Fibroblast of skin of scalp (primary cell): ENCODE results near the gene SPSB1.
A peak's percentile ranks its signal among the peaks of the same experiment; 100 is the strongest.

ENCODE experiments used
- DNase-seq: peaks from one replicate; pipeline ENCODE4 v3.0.0-alpha.2; 2013

SPSB1 gene

DNA sequence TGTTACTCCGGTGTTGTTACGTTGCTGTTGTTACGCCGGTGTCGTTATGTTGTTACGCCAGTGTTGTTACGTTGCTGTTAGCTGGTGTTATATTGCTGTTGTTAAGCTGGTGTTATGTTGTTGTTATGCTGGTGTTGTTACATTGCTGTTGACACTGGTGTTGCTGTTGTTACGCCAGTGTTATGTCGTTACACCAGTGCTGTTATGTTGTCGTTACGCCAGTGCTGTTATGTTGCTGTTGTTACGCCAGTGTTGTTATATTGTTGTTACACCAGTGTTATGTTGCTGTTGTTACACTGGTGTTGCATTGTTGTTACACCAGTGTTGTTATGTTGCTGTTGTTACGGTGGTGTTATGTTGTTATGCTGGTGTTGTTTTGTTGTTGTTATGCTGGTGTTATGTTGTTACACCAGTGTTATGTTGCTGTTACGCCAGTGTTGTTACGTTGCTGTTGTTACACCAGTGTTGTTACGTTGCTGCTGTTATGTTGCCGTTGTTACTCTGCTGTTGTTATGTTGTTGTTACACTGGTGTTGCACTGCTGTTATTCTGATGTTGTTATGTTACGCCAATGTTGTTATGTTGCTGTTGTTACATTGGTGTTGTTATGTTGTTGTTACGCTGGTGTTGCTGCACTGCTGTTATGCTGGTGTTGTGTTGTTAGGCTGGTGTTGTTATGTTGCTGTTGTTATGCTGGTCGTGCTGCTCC lies 32.5 kb upstream of the SPSB1 start:
- no peak for DNase-seq

DNA sequence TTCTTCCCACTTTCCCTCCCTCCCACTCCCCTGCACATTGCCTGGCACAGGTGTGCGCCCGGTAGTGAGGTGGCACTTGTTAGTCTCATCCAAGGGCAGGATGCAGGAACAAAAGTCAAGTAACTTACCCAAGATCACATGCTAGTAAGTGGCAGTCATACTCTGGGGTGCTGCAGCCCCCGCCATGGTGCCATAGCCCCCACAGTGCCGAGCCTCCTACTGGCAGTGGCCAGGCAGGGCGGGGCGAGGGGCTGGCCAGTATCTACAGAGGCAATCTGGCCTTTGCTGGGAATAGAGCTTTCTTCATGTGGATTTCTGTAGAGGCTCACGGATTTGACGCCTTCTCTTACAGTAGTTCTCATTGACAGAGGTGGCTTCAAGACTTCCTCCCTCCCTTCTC lies 31.2 kb upstream of the SPSB1 start:
- DNase-seq = no peak

DNA sequence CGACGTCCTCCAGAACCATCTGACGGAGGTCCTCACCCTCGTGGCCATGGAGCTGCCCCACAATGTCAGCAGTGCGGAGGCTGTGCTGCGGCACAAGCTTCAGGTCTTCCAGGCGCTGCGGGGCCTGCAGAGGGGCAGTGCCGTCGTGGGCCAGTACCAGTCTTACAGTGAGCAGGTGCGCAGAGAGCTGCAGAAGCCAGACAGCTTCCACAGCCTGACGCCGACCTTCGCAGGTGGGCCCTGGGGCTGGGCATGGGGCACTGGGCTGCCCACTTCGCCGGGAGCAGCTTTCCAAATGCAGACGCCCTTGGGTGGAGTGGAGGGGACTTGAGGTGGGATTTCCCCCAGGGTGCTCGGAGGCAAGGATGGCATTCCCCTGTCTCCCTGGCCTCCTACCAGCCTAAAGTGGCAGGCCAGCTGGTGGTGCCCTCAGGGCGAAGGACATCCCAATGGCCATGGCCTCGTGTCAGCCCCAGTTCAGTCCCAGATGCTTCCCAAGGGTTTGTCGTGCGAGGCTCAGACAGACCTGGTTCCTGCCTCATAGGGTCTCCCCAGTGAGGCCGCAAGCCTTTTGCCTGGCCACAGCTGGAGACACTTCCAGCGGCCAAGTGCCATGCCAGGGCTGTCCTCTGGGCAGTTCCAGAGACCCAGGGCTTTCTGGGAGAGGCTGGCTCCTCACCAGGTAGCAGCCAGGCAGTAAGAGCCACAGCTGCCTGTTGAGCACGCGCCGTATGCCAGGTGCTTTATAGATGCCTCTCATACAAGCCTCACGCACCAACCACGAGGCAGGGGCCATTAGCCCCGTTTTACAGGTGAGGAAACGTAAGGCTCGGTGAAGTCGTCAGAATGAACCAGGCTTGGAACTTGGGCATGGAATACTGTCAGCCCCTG lies 30.4 kb upstream of the SPSB1 start:
- DNase-seq = no peak

DNA sequence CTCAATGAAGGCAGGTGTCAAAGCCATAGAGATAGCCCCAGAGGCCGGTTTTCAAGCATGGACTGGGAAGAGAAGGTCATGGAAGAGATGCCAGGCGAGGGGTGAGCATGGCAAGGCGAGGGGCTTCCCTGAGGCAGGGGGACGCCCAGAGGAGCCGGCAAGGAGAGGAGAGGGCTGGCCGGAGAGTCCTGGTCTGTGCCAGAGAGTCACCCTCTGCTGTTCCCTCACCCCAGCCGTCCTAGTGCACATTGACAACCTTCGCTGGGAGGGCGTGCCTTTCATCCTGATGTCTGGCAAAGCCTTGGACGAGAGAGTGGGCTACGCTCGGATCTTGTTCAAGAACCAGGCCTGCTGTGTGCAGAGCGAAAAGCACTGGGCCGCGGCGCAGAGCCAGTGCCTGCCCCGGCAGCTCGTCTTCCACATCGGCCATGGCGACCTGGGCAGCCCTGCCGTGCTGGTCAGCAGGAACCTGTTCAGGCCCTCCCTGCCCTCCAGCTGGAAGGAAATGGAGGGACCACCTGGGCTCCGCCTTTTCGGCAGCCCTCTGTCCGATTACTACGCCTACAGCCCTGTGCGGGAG lies 29.3 kb upstream of the SPSB1 start:
- DNase-seq = no peak

DNA sequence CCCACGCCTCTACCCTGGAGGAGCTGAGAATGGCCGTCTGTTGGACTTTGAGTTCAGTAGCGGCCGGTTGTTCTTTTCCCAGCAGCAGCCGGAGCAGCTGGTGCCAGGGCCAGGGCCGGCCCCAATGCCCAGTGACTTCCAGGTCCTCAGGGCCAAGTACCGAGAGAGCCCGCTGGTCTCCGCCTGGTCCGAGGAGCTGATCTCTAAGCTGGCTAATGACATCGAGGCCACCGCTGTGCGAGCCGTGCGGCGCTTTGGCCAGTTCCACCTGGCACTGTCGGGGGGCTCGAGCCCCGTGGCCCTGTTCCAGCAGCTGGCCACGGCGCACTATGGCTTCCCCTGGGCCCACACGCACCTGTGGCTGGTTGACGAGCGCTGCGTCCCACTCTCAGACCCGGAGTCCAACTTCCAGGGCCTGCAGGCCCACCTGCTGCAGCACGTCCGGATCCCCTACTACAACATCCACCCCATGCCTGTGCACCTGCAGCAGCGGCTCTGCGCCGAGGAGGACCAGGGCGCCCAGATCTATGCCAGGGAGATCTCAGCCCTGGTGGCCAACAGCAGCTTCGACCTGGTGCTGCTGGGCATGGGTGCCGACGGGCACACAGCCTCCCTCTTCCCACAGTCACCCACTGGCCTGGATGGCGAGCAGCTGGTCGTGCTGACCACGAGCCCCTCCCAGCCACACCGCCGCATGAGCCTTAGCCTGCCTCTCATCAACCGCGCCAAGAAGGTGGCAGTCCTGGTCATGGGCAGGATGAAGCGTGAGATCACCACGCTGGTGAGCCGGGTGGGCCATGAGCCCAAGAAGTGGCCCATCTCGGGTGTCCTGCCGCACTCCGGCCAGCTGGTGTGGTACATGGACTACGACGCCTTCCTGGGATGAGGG lies 28.5 kb upstream of the SPSB1 start:
- no peak for DNase-seq

DNA sequence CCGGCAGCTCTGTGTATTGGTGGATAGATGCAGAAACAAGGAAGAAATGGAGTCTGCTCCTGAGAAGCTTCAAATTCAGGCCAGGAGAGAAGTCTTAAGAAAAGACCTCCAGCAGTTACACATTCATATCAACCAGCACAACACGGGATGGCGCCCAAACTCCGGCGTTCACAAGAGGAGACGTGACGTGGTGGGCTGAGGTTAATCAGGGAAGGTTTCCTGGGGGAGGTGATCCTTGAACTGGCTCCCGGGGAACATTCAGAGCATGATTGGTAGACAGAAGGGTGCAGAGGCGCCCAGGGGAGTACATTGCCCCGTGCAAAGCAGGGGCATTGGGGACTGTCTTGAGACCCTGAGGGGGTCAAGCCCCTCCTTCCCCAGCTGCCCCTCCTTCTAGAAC lies 27.7 kb upstream of the SPSB1 start:
- DNase-seq = no peak

DNA sequence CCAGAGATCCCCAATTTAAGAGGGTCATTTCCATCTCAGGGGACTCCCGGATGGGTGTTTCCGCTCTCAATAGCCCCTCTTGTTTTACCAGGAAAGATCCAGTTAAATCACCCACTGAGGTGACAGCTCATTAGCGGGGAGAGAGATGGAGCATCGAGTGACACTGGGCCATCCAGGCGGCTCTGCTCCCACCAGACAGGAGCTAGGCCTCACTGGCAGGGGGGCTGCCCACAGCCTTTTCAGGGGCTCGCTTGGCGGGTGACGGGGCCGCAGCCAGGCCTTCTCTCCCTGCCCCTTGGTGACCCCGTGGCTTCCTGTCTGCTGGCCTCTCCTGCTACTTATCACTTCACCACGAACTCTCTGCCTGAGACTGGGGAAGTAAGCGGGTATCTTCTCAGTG lies 26.7 kb upstream of the SPSB1 start:
- no peak for DNase-seq

DNA sequence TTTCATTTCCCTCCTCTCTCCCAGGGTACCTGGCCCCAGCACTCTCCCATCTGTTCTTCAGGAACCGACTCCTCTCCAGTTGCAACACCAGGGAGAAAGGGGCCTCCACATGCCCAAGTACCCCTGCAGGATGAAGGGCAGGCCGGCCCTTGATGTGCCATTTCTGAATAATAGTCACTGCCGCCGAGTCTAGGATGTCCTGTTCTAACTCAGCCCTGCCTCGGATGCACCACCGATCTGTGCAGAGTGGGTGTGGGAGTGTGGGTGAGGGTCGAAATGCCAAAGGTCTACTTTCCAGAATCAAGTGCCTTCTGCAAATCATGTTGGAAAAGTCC lies 25.4 kb upstream of the SPSB1 start:
- DNase-seq = no peak

DNA sequence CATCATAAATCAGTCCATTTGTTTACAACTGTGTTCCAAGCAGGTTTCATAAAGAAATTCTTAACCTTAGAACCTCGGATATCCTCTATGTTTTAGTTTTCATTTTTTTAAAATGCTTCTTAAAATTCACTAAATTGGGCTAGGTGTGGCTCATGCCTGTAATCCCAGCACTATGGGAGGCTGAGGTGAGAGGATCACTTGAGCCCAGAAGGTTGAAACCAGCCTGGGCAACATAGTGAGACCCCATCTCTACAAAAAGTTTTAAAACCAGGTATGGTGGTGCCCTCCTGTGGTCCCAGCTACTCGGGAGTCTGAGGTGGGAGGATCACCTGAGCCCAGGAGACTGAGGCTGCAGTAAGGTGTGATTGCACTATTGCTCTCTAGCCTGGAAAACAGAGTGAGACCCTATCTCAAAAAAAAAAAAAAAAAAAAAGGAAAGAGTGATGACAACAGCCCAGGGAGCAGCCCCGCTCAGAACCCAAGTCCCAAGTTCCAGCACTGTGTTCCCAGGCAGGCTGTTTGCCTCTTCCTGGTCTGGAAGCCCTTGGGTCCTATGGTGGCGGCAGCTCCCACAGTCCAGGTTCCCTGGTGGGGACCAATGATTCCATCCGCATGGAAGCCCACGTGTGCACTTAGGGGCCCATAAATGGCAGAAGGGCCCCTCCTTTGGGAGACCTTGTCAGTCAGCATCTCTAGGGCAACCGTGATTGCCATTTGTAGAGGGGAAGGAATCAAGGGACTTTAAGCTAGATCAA lies 24.7 kb upstream of the SPSB1 start:
- DNase-seq = no peak

DNA sequence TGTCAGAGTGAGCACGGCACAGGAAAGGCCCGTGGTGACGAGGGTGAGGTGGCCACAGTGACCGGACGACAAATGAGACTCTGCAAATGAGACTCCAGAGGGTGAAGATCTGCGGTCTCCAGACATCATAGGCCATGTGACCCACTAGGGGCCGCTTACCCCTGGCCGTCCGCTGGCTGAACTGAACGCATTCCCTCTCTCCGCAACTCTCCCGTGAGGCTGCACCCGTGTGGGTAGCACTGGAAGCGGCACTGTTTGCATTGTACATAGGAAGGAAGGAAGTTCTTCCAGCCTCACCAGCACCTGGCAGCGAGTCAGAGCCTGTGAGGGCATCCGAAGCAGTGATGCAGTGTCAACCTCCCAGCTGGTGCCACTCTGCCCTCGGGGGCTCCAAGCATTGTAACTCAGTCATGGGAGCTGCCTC lies 23.6 kb upstream of the SPSB1 start:
- no peak for DNase-seq

DNA sequence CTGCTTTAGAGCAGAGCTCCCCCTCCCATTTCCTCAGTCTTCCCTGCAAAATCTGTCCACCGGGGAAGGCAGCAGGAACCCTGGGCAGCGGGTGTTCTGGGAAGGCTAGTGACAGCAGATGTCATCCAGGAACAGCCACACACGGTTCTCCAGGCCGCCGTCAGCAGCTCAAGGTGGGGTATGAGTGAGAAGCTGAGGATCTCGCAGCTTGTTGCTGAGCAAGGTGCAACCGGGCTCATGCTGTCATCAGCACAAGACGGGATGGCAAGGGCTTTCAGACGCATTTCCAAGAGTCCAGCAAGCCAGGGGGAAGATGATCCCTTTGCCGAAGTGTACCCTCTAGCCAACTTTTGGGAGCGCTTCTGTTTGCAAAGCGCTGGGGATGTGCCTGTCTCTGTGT lies 23.0 kb upstream of the SPSB1 start:
- DNase-seq = no peak

DNA sequence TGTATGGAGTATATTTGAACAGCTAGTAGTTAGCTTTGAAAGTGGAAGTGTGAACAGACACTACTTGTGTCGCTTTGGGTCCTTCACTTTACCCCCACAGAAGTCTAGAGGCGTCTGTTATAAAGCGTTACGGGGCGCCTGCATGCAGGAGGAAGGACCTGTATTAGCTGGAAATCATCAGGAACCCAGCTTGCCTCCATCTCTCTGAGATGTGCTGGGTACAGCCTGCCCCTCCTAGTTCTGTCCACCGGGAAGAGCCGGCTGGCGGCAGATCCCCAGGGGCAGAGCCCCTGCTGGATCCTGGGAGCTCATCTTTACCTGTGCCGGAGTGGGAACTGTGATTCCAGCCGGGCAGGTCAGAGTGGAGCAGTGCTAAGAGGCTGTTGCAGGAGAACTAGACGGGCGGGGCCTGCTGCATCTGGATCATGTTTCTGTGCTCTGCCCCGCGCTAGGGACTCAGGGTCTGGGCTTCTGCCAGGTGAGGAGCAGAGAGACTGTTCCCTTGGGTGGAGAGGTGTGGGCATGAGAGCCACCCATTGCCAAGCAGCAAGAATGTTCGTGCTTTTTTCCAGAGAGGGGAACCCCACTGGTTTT lies 22.3 kb upstream of the SPSB1 start:
- no peak for DNase-seq

DNA sequence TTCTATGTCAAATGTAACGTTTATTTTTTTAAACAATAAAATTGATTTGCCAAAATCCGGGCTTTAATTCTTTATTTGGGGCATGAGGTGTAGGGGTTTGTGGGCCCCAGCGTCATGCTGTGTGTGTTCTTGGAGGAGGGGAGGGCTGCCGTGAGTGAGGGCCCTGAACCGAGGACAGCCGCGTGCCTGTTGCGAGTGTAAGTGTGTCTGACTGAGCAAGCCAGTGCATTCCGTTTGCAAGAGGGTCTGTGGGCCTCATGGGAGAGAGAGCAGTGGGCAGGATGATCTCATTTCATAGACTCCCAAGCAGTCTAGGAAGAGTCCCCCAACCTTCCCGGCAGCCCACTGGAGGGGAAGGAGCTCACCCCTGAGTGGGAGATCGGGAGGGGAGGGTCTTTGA lies 21.4 kb upstream of the SPSB1 start:
- peak; percentile 62 for DNase-seq

DNA sequence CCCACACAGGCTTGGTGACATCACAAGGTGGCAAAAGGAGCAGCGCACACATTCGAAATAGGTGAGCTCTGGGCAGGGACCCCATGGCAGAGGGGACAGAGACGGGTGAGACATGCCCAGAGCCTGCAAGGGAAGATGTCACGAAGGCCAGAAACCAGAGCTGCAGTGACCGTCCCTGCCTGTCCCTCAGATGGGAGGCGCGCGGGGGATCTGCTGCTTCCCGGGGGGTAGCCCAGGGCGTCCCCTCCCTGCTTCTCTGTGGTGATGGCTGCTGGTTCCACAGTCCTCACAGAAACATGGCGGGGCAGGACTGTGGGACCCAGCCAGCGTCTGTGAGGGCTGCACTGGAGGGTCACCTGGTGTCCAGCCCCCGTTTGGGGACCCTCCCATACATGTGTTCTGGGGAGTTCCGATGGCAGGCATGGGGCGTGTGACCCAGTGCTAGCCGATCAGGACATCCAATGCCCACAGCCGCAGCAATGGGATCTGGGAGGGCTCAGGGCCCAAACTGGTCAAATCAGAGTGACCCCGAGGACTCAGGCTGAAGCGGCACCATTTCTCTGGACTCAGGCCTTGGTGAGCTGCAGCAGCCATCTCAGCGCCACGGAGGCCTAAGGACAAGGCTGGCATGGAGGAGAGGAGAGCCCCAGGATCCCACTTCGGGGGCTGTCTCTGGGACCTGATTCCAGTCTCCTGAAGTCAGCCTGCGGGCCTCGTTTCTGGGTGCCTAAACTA lies 20.7 kb upstream of the SPSB1 start:
- DNase-seq = no peak

DNA sequence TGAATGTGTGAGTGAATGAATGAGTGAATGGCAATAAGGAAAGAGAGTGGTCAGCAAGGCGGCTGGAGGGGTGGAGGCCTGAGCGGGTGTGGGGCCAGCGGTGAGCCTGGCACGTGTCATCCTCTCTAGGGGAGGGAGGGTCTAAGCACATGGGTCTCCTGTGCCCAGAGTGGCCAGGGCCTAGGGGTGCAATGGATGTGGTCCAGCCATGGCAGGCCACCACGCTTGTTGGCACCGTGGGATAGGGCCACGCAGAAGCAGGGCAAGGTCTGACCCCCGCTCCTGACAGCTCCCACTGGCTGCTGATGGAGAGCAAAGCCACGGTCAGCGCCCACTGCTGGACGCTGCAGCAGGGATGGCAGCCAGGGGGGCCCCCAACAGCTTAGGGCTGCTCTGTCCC lies 19.5 kb upstream of the SPSB1 start:
- no peak for DNase-seq

DNA sequence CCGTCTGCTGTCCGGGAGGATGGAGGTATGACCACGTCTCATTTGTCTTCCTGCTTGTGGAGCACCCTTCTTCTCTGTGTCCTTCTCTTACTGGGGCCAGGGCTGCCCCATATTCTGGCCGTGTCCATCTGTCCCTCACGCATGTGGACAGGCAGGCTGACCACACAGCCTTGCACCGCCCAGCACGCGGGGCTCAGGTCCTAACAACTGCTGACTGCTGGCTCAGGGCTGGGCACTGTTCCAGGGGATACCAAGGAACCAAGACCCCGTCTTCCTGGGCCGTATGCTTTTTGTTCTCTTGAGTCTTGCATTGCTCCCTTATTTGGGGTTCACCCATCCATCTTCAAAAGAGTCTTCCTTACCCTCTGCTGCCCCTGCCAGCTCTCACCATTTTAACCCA lies 17.5 kb upstream of the SPSB1 start:
- DNase-seq = no peak

DNA sequence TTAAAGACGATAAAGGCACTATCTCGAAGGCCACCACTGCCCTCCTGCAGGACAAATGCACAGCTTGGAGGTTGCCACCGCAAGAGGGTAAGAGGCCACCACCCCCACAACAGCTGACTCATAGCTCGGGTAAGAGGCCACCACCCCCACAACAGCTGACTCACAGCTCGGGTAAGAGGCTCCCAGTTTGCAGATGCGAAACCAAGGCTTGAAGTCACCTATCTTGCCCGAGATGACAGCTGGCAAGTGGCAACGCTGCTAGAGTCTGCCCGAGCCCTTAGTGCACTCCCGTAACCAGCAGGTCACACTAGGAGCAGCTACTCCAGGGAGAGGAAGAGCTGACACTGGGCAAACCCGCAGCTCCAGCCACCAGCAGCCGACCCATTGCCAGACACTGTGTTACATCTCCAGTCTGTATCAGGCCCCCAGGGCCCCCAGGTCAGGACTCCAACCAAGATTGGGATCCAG lies 17.1 kb upstream of the SPSB1 start:
- DNase-seq = peak; percentile 84

DNA sequence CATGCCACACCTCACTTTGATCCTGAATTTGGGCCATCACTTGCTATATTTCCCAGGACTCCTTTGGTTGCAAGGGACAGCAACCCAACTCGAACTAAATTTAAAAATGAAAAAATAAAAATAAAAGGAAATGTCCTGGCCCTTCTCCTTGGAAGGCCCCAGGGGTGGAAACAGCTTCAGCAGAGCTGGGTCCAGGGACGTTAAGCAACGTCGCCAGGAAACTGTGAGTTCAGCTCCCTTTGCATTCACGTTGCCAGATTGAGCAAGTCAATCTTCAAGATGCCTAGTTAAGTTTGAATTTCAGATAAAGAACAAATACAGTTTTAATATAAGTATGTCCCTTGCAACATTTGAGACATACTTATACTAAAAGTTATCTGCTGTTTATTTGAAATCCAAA lies 14.6 kb upstream of the SPSB1 start:
- no peak for DNase-seq

DNA sequence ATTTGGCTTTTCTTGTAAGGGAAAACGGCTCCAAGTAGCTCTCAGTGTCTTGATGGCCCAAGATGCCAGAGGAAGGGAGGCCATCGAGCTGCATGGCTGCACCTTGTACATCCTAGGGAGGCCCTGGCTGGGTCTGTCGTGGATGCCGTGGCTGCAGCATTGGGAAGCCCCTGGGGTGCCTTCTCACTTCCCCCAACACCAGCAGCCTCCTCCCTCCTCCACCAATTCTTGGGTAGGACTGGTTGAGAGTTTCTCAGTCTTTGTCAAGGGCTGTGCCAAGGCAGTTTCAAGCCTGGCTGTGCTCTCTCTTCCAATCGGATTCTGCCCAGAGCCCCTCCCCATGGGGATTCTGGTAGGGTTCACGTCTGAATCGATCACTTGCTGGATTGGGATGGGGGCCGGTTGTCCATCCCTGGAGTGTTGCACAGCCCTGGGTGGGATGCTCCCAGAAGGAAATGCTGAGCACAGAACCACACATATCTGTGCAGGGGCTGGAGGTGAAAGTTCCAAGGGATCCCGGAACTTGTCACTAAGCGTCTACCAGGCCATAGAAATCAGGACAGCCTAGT lies 14.0 kb upstream of the SPSB1 start:
- no peak for DNase-seq

DNA sequence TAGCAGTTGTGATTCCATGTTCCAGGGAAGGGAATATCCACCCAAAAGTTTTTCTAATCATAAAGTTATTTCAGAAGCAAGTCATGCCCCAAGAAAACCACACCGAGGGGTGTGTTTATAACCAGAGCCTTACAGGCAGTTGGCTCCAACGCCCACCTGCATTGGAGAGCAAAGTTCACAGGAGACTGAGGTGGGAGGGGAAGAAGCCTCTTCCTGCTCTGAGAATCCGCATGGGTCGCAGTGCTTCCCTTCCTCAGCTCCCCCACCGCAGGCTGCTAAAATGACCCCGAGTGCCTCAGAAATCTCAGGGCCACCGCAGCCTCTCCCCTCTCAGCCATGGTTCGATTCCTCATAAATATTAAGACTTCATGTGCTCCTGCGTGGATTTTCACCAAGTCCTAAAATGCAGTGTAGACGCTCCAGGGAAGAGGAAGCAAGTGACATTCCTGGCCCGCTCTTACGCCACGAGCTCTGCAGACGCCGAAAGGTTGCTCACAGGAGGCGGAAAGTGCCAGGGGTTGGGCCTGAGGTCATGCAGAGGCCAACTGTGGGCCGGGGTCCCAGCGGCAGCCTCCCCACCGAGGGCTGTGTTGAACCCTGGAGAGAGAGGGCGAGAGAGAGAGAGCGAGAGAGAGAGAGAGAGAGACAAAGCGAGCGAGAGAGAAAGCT lies 13.4 kb upstream of the SPSB1 start:
- no peak for DNase-seq
